HUDEP-2 (cell line): ENCODE measurements around the gene C1orf159.
"Not testable (repeated sequence)": the region's sequence is repeated elsewhere in the genome, so short reads cannot be mapped to it uniquely, and the experiment has no call there.

Source experiments
- DNase-seq, 76 experiments: peaks; one replicate each; lab custom pipeline; 2025; ENCODE audit not compliant: unreplicated experiment in 76 of 76; lab: John Stamatoyannopoulos, UW

C1orf159 gene

DNA sequence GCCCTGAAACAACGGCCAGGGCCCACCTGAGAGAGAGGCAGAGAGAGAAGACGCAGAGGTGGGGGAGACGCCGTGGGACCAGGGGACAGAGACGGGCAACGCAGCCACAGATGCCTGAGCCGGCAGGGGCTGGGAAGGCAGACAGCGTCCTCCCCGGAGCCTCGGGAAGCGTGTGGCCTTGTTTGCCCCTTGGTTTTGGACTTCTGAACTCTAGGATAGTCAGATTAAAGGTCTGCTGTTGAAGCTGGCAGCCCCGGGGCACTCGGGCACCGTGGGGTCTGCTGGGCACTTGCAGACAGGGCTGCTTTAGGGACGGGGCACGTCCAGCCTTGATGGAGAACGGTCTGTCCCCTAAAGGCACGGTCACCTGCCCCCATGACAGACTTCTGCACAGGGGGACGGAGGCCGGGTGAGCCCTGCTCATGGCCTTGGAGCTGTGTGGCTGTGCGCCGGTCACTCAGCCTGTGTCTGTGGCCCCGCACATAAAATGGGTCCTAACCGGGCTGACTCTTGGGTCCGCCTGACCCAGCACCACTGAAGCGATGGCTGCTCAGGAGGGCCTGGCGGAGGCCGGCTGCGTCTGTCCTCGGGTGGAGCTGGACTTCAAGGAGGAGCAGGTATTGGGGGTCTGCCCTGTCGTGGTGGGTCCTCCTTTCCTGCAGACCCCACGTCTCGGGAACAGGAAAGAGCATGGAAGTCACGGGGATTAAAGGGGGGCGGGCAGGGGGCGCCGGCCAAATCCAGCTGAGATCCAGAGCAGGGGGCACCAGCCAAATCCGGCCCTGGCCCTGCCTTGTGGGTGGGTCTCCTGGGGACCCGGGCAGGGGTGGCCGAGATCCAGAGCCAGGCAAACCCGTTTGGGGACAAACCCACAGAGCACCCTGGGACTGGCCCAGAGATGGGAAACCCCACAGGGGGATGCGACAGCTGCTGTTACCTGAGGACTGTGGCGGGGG, 32.2 kb downstream of the C1orf159 start:
- DNase-seq = no peak

DNA sequence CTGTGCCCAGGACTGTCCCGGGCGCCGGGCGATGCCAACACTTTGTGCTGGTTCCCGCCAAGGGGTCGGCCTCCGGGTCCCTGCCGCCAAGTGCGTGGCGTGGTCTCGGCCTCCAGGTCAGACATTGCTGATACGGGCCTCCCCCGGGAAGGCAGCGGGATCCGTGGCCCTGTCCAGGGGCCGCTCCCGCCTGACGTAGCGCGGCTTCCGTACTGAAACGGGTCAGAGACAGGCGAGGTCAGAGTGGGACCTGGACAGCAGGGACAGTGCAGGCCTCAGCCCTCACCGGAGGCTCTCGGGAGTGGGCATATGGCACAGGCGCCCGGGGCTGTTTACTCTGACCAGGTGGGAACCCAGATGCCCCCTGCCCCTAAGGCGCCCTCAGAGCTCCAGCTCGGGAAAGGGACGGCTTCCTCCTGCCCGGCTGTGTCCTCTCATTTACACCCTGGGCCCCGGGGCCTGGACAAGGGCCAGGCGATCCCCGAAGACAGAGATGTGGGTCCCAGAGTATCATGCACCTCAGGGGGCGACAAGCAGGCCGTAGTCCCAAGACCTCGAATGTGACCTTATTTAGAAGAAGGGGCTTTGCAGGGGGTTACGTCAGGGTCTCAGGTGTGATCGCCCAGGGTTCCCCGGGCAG, 33.0 kb downstream of the C1orf159 start:
- no peak for DNase-seq

GRCh38 chr1:1082239-1082775, 33.6 kb downstream of the C1orf159 start:
- no peak for DNase-seq

GRCh38 chr1:1081311-1082238, 34.3 kb downstream of the C1orf159 start:
- DNase-seq = no peak

DNA sequence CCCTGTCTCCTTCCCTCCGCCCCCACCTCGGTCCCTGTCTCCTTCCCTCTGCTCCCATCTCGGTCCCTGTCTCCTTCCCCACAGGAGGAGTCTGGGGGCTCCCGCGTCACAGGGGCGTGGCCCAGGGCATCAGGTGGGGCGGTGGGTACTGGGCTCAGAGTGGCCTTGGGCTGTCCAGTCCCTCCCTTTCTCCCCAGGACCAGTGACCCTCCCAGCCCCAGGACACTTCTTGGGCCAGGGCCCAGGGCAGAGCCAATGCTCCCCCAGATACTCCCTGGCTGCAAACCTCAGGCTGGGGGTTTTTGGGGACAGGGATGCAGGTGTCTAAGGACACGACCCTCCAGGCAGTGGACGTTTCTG, 35.0 kb downstream of the C1orf159 start:
- DNase-seq = no peak

DNA sequence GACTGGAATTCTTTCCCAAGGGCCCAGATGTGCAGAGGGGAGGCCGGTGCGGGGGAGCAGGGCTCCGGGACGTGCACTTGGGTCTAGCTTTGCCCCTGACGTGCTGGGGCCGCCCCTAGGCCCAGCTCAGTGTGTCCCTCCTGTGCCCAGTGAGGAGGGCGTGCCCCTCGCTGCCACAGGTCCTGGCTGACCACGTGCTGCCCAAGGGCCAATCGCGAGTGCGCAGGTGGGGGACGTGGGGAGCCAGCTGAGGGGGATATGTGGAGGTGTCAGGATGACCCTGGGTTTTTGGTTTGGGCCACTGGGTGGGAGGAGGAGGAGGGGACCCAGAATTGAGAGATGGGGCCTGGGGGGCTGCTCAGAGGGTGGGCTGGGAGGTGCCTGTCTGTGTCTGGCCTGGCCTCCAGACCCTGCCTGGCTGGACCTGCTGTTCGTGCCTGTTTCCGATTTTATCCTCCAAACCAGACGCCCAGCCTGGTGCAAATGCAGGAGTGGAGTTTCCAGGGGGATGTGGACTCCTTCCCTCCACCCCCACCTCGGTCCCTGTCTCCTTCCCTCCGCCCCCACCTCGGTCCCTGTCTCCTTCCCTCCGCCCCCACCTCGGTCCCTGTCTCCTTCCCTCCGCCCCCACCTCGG, 35.6 kb downstream of the C1orf159 start:
- peak in 41 of 76 experiments; percentile 8 to 60 (median 32) for DNase-seq

DNA sequence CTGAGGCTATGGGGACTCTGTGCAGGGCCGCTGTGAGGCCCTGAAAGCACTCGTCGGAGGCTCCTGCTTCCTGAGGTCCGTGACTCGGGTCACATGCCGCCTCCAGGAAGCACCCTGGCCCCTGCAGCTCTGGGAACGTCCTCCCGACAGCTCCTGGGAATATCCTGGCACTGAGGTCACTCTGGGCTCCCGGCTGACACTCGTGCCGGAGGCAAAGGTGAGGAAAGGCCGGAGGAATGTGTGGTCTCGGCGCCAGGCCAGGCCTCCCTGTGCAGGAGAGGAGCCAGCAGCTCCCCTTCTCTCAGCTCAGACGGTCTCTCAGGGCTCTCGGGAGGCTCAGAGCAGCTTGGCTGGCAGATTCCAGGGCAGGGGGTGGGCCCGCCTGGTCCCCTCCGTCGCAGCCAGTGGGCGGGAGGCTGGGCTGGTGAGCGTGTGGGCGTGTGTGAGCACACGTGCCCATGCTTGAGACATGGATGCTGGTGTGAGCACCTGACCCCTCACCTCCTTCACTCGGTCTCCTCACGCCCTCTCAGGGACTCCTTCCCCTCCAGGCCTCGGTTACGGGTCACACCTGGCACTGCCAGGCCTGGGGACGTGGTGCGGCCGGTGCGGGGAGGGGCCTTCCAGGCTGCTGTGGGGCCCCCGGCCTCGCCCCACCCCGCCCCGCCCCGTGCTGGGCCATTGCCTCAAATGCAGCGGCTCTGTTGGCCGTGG, 36.3 kb downstream of the C1orf159 start:
- DNase-seq = peak in 35 of 76 experiments; percentile 12 to 64 (median 35)

DNA sequence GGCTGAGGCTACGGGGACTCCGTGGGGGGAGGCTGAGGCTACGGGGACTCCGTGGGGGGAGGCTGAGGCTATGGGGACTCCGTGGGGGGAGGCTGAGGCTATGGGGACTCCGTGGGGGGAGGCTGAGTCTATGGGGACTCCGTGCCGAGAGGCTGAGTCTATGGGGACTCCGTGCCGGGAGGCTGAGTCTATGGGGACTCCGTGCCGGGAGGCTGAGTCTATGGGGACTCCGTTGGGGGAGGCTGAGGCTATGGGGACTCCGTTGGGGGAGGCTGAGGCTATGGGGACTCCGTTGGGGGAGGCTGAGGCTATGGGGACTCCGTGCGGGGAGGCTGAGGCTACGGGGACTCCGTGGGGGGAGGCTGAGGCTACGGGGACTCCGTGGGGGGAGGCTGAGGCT, 38.5 kb downstream of the C1orf159 start:
- not testable (repeated sequence) for DNase-seq

DNA sequence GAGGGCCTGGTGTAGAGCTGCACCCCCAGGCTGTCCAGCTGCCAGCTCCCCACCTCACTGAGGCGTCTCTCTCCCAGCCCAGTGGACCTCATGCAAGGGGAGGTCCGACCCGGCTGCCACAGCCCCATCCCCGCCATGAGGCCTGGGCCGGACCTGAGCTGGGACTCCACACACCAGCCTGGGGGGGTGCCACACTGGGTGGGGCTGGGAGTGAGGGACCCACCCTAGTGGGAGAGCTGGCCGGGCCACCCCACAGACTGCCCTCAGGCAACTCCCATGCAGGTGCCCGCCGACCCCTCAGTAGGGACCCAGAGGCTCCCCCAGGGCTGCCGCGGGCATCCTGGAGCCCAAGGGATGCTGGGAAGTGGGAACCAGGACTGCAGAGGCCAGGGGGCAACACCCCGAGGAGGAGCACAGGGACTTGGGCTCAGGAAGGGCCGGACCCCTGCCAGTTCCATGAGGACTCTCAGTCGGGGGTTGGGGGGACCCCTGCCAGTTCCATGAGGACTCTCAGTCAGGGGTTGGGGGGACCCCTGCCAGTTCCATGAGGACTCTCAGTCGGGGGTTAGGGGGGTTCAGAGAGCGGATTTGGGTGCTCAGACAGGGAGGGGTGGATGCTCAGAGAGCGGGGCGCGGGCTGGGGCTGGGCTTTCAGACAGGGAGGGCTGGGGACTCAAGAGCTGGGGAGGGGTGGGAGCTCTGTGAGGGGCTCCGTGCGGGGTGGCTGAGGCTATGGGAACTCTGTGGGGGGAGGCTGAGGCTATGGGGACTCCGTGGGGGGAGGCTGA, 40.5 kb downstream of the C1orf159 start:
- no peak for DNase-seq

- DNase-seq = no peak
Measured at GRCh38 chr1:1074631-1075147, 41.2 kb downstream of the C1orf159 start.

GRCh38 chr1:1073743-1074587, 41.9 kb downstream of the C1orf159 start, which contains the start of gene RNF223:
Gene RNF223, minus strand, starts transcription at chr1:1074306. Its CDS starts 1,740 bp downstream, at chr1:1072566.
- DNase-seq = no peak

- no peak for DNase-seq
Measured at GRCh38 chr1:1072849-1073742, 42.8 kb downstream of the C1orf159 start.

DNA sequence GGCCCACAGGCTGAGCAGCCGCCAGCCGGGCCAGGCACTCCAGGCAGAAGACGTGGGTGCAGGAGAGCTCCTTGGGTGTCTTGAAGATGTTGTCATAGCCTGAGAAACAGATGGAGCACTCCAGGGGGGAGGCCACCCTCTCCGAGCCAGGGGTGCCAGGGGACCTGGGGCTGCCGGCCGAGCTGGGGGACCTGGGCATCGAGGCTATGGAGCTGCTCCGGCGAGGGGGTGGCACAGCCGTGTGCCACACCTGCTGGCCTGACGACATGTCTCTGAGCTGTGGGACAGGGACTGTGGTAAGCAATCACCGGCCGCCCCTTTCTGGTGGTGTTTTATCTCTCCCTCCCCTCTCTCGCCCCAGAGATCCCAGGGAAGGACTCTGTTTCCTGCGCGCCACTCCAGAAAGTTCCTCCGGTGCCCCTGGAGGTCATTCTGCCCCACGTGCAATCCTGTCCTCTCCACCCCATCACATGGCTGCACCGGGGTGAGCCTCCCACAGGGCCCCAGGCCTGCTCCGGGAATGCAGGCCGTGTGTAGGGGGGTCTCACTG, 43.5 kb downstream of the C1orf159 start:
- DNase-seq = no peak

- no peak for DNase-seq
Measured at GRCh38 chr1:1071486-1072298, 44.2 kb downstream of the C1orf159 start.
